ENCODE results near the gene PRELID1.

DNA sequence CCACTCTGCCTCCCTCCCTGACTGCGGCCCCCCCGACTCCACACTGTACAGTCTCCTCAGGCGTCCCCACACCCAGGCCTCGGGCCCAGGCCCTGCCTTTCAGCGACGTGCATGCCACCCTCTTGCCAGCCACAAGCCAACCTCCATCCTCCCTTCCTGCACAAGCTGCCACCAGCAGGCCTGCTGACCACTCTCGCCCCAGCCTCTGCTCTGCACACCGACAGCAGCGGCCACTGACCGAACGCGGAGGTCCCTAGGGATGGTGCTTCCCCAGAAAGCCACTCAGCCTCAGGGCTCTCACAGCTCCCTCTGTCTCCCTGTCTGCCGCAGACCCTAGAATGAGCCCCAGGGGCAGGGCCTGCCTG, 29.3 kb downstream of the PRELID1 start:
- TF ChIP-seq, protein P1, sequence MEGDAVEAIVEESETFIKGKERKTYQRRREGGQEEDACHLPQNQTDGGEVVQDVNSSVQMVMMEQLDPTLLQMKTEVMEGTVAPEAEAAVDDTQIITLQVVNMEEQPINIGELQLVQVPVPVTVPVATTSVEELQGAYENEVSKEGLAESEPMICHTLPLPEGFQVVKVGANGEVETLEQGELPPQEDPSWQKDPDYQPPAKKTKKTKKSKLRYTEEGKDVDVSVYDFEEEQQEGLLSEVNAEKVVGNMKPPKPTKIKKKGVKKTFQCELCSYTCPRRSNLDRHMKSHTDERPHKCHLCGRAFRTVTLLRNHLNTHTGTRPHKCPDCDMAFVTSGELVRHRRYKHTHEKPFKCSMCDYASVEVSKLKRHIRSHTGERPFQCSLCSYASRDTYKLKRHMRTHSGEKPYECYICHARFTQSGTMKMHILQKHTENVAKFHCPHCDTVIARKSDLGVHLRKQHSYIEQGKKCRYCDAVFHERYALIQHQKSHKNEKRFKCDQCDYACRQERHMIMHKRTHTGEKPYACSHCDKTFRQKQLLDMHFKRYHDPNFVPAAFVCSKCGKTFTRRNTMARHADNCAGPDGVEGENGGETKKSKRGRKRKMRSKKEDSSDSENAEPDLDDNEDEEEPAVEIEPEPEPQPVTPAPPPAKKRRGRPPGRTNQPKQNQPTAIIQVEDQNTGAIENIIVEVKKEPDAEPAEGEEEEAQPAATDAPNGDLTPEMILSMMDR (IDR thresholded peaks at IDR 0.05; ENCODE audit: insufficient read depth, low read length, poor library complexity, severe bottlenecking): no peak
- TF ChIP-seq EZH2phosphoT487 (conservative IDR thresholded peaks at IDR 0.05; ENCODE audit: low read length): no peak
